HG03354 (cell line): ENCODE data around the gene PCBP4.

Source experiments
- ATAC-seq: cut with Tn5 transposase; IDR thresholded peaks from one replicate; pipeline ENCODE4 v1.9.1; 2021; ENCODE audit warnings: mild to moderate bottlenecking; ENCODE audit not compliant: unreplicated experiment, poor library complexity, severe bottlenecking

Gene PCBP4

DNA sequence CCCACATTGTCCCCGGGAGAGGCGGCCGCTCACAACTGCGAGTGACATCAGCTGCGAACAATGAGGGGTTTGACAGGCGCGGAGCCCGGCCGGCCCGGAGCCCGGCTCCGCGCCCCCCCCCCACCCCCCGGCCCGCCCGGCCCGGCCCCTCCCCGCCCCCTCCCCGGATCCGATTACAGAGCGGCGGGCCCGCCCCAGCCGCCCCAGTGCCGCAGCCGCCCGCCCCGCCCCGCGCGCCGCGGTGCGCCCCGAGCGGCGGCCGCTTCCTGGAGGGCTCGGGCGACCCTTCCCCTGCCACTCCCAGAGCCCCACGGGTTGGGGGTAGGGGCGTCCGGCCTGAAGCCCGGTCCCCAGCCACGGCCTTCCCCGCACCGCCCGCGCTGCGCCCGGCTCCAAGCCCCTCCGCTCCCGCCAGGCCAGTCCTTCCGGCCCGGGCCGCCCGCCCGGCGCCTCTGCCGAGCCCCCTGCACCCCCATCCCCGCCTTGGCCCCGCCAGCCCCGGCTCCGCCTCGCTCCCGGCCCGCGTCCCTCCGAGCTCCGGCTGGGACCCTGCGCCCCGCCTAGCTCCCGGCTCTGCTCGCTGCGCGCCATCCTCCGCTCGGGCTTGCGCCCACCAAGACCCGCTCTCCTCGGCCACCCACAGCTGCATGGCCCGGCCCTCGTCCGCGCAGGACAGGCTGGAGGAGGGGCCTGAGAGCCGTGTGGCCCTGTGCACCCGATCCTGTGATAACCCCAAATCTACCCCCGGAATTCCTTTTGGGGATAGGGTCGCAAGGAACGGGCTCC lies at the start of gene PCBP4:
Gene PCBP4, minus strand, starts transcription at position 71 of the 786 bp plus-strand sequence. CDS start 6,214 bp downstream, outside the sequence.
- ATAC-seq, result peak; percentile 59

GRCh38 chr3:52015438-52016228 lies 48.4 kb upstream of the PCBP4 start:
- ATAC-seq, result no peak

GRCh38 chr3:52014613-52015012 lies 47.4 kb upstream of the PCBP4 start:
- no peak for ATAC-seq

- no peak for ATAC-seq
These were observed 46.7 kb upstream of the PCBP4 start for GRCh38 chr3:52013802-52014598.

DNA sequence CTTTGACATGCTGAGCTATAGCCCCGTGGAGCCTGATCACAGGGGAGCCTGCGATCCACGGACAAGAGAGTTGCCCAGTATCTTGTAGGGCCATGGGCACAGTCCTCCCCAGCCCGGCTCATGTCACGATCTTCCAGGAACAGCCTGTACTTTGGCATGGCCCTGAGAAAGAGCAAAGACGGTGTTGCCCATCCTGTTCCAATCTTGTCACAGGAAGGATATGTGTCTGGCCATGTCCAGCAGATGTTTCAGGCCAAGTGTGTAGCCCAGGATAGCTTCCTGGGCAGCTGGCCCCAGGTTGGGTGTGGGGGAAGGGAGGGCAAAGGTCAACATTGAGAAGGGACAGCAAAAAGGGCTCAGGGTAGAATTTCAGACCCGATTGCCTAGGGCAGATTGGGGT lies 45.4 kb upstream of the PCBP4 start:
- no peak for ATAC-seq

DNA sequence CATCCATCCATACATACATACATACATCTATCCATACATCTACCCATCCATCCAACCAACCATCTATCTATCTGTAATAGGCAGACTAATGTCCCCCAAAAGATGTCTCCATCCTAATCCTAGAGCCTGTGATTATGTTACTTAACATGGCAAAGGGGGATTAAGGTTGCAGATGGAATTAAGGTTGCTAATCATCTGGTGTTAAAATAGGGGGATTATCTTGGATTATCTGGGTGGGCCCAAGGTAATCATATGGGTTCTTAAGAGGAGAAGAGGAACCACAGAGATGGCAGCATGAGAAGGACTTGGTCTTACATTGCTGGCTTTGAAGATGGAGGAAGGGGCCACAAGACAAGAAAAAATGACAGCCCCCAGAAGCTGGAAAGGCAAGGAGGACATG lies 43.2 kb upstream of the PCBP4 start:
- ATAC-seq, result no peak

DNA sequence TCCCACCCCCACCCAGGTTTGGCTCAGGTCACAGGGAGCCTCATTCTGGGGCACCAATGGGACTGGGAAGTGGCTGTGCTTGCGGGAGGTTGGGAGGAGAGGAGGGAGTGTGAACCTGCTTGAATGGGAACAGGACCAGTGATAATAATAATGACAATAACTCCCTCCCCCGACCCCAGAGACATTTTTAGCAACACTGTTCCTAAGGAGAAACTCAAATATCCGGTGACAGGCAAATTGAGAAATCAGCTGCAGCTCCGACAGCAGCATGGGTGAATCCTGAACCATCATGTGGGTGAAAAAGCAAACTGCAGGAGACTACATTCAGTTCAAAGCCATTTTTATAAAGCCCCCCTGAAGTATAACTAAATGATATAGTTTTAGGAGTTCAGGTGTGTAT lies 40.0 kb upstream of the PCBP4 start:
- ATAC-seq, result no peak

DNA sequence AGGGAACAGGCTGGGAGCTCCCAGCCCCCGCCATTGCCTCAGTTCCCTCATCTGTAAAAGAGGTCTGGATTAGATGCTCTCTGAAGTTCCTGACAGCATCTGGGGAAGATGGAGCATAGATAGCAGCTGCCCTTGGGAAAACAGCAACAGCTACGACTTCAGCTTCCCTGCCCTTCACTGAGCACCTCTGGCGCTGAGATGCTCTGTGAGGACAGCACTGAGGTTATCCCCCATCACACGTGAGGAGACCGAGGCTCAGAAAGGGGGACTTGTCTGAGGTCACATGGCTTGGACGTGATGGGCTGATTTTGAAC lies 39.5 kb upstream of the PCBP4 start:
- ATAC-seq, result no peak

DNA sequence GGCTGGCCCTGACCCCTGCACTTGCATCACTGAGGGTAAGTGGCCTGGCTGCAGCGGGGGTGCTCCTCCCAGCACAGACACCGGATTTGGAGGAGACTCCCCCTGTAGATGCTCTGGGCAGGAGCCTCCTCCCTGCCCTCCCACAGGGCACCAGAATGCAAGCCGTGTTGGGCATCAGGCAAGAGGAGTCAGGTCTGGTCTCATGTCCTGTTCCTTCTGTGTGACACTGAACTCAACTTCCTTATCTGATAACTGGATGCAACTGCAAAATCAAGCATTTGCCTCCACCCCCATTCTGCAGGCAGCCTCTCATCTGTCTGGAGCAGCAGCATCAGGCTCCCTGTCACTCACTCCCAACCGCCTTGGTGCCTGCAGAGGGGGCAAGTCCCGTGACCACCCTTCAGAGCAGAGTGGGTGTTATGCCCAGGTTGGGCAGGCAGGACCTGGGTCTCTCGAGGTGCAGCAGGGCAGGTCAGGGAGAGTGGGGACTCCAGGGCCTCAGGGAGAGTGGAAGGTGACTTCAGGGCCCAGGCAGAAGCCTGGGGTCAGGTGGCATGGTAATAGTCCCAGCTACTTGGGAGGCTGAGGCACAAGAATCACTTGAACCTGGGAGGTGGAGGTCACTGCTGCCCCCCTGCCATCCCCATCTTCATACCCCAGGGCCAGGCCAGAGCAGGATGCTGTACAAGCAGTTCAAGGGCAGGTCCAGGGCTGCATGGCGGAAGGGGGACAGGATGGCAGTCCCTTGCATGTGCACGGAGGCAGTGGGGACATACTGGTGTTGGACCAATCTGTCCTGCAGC lies 39.0 kb upstream of the PCBP4 start:
- no peak for ATAC-seq

GRCh38 chr3:52005571-52005986 lies 38.3 kb upstream of the PCBP4 start:
- ATAC-seq, result no peak

GRCh38 chr3:52004906-52005395 lies 37.7 kb upstream of the PCBP4 start:
- ATAC-seq, result no peak

DNA sequence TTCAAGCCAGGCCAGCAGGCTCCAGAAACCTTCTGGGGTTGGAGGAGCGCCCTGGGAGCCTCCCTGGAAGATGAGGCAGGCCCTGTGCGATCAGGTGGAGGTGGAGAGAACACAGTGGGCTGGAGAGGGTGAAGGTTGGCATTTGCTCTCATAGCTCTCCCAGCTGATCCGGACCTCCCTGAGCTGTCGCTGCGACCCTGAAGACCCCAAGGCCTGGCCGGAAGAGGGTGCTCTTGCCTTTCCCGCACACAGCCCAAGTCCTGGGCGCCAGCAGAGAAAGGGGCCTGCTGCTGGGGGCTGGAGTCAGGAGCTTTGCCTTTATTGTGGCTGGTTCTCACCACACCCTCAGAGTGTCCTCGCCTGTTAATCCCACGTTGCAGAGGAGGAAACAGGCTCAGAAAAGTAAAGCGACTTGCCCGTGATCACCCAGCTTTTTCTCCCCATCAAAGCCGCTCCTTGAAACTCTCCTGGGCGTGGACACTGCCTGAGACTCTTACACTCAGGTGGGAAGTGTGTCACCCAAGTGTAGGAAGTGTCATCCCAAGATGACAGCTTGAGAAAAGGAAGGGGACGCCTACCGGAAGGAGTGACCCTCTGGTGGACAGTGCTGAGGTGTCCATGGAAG lies 37.0 kb upstream of the PCBP4 start:
- no peak for ATAC-seq

- ATAC-seq, result no peak
These were observed 35.5 kb upstream of the PCBP4 start for GRCh38 chr3:52002748-52003147.

GRCh38 chr3:52001443-52001974 lies 34.3 kb upstream of the PCBP4 start:
- ATAC-seq, result peak; percentile 88

DNA sequence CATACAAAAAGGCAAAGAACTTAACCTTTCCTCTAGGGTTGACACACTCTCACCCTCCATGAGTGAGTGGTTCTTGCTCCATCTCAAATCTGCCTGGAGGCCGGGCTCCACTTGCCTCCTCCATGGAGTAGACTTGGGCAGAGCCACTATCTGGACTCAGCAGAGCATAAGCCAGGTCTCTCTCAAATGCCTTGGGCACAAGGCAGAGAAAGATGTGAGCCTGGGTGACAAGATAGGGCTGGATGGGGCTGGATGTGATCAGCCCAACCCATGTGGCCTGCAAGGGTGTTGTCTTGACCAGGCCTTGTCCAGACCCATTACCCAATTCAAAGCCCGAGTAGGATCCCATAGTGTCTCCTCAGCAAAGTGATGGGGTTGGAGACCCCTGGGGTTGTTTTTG lies 32.6 kb upstream of the PCBP4 start:
- ATAC-seq, result no peak

- ATAC-seq, result no peak
These were observed 31.5 kb upstream of the PCBP4 start for GRCh38 chr3:51998774-51999173.

DNA sequence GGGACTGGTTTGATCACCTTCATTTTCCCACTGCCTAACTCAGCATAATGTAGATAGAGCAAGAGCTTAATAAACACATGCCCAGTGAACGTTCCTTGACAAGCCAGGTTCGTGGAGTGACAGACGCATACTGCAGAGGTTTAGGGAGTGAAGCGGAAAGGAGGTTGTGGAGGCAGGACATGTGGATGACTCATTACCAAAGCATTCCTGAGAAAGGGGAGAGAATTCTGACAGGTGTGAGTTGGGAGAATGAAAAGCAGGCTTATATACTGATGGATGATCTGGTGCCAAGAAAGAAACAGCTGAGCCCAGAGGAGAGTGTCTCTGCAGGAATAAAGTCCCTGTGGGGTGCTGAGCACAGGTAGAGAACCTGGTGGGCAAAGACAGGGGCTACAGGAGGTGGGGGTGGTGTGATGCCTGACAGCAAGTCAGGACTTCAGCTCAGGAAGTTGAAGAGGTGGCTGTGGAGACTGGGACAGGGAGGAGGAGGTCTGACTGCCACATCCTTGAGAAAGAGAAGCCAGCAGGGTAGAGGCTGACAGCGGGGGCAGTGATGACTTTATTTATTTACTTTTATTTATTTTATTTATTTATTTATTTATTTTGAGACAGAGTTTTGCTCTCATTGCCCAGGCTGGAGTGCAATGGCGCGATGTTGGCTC lies 30.8 kb upstream of the PCBP4 start:
- ATAC-seq, result no peak

DNA sequence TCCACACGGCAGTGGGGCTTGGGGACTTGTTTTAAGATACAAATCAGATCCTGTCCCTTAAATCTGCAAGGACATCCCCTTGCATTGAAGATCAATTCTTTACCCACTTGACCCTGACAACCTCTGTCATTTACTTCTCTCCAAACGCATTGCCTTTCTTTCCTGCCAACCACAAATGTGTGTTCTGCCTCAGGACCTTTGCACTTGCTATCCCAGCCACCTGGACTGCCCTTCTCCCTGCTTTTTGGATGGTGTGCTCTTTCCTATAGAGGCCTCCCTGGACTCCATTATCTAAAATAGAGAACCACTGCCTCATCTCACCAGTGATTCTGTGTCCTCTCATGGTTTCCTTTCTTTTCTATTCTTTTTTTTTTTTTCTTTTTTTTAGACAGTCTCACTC lies 29.9 kb upstream of the PCBP4 start:
- ATAC-seq, result no peak
